ENCODE data around the gene BTNL9.
"Not testable (repeated sequence)": the region's sequence is repeated elsewhere in the genome, so short reads cannot be mapped to it uniquely, and the experiment has no call there.

GRCh38 chr5:181010018-181010417 is 30.0 kb upstream of the BTNL9 start:
- TF ChIP-seq CTCF (IDR thresholded peaks at IDR 0.05; ENCODE audit: low read depth, low read length, poor library complexity, severe bottlenecking); EZH2phosphoT487 (IDR thresholded peaks at IDR 0.05; ENCODE audit: borderline replicate concordance, low read length): not testable (repeated sequence)

Data from DOHH2 (cell line).